H1 (cell line): ENCODE results near the gene CAMTA1. TPM values are rescaled to one million over a fixed set of nuclear protein-coding genes. Genes with fewer than 3 reads are reported as not detected.

ENCODE experiments used
- CTCF ChIA-PET: fragments of 300-600 bp; sonication (Branson Sonifier 250); formaldehyde crosslinking; loops from one replicate; lab custom pipeline; 2021; ENCODE audit not compliant: partially characterized antibody; lab: Charles Lee
- POLR2A ChIA-PET: fragments of 300-600 bp; sonication (Branson Sonifier 250); formaldehyde crosslinking; loops from one replicate; lab custom pipeline; 2021; ENCODE audit warnings: inconsistent platforms; ENCODE audit not compliant: partially characterized antibody; lab: Charles Lee
- DNase-seq, 2 experiments: peaks; one replicate each; pipeline versions ENCODE4 v3.0.0 to v3.0.0-alpha.2; 2010 to 2022; ENCODE audit warnings: low spot score in 2 of 2, low read depth in 1 of 2, mixed read lengths in 1 of 2
- FAIRE-seq: peaks from 2 replicates; lab custom pipeline; 2011; peaks lifted over from hg19 to GRCh38; lab: Jason Lieb, UNC
- H2AFZ ChIP-seq: 2 replicates; pipeline ENCODE4 v1.8.1; 2012; ENCODE audit warnings: low read length, inconsistent platforms
- H2AK5ac ChIP-seq: 2 replicates; pipeline ENCODE4 v1.6.1; 2013; ENCODE audit warnings: low read depth, low read length
- H2BK120ac ChIP-seq: replicated peaks from 2 replicates; pipeline ENCODE3; 2013; ENCODE audit warnings: low read depth, low read length, inconsistent platforms
- H2BK12ac ChIP-seq: 2 replicates; pipeline ENCODE4 v1.6.1; 2013; ENCODE audit warnings: low read depth, low read length
- H2BK15ac ChIP-seq: 2 replicates; pipeline ENCODE4 v1.6.1; 2013; ENCODE audit warnings: low read length
- H2BK20ac ChIP-seq: 2 replicates; pipeline ENCODE4 v1.6.1; 2013; ENCODE audit warnings: low read length
- H2BK5ac ChIP-seq: 2 replicates; pipeline ENCODE4 v1.6.1; 2013; ENCODE audit warnings: low read depth, low read length
- H3K14ac ChIP-seq: 2 replicates; pipeline ENCODE4 v1.6.1; 2013; ENCODE audit warnings: inconsistent platforms; ENCODE audit not compliant: insufficient read length
- H3K18ac ChIP-seq: 2 replicates; pipeline ENCODE4 v1.6.1; 2013; ENCODE audit warnings: low read length; ENCODE audit errors: extremely low read depth
- H3K23ac ChIP-seq: 2 replicates; pipeline ENCODE4 v1.6.1; 2013; ENCODE audit warnings: inconsistent platforms; ENCODE audit not compliant: insufficient read length
- H3K23me2 ChIP-seq: 2 replicates; pipeline ENCODE4 v1.6.1; 2013; ENCODE audit warnings: low read depth, low read length
- H3K27ac ChIP-seq: 2 replicates; pipeline ENCODE4 v1.6.1; 2011; ENCODE audit warnings: low read depth, low read length, inconsistent platforms
- H3K27me3 ChIP-seq, 4 experiments: replicated peaks in 1 of 4; 1 replicate in 1 of 4; 2 replicates in 3 of 4; pipeline versions ENCODE4 v1.6.1 to v1.8.1; 2011 to 2013; ENCODE audit warnings: low read length in 3 of 4, mild to moderate bottlenecking in 3 of 4, inconsistent platforms in 2 of 4, mixed read lengths in 2 of 4, moderate library complexity in 1 of 4; ENCODE audit not compliant: control insufficient read depth in 3 of 4, insufficient read depth in 3 of 4; ENCODE audit errors: extremely low read depth in 1 of 4
- H3K36me3 ChIP-seq, 4 experiments: 2 replicates each; pipeline versions ENCODE4 v1.6.1 to v1.8.1; 2011 to 2013; ENCODE audit warnings: mild to moderate bottlenecking in 4 of 4, low read length in 3 of 4, moderate library complexity in 2 of 4, control low read depth in 1 of 4, inconsistent platforms in 1 of 4; ENCODE audit not compliant: insufficient read depth in 4 of 4, control insufficient read depth in 2 of 4
- H3K4ac ChIP-seq: replicated peaks from 2 replicates; pipeline ENCODE3; 2013; ENCODE audit warnings: low read length, low read depth, mixed read lengths, inconsistent platforms; ENCODE audit not compliant: insufficient read length
- H3K4me1 ChIP-seq, 4 experiments: replicated peaks in 1 of 4; 1 replicate in 1 of 4; 2 replicates in 3 of 4; pipeline versions ENCODE4 v1.6.1 to v1.8.1; 2011 to 2013; ENCODE audit warnings: low read length in 3 of 4, inconsistent platforms in 2 of 4, mixed read lengths in 1 of 4; ENCODE audit not compliant: insufficient read depth in 4 of 4, control insufficient read depth in 3 of 4
- H3K4me2 ChIP-seq, 2 experiments: 2 replicates each; pipeline versions ENCODE4 v1.6.1 to v1.8.1; 2011 to 2013; ENCODE audit warnings: low read depth in 2 of 2, low read length in 2 of 2, control low read depth in 1 of 2, inconsistent platforms in 1 of 2, mild to moderate bottlenecking in 1 of 2; ENCODE audit not compliant: insufficient read depth in 1 of 2
- H3K4me3 ChIP-seq, 4 experiments: fragments of 200-600, 300-600 bp in 1 of 4; sonication (generic), shearing (Covaris generic), sonication (Bioruptor Twin) in 1 of 4; 2 replicates each; pipeline versions ENCODE4 v1.5.1 to v1.8.1; 2011 to 2016; ENCODE audit warnings: low read length in 4 of 4, low read depth in 3 of 4, control low read depth in 2 of 4, inconsistent platforms in 2 of 4, mild to moderate bottlenecking in 2 of 4, mixed read lengths in 1 of 4, moderate library complexity in 1 of 4; ENCODE audit not compliant: insufficient read depth in 2 of 4; ENCODE audit errors: extremely low read depth in 1 of 4
- H3K56ac ChIP-seq: replicated peaks from 2 replicates; pipeline ENCODE3; 2013; ENCODE audit warnings: low read depth, mild to moderate bottlenecking, mixed read lengths, low read length, inconsistent platforms; ENCODE audit not compliant: insufficient read length
- H3K79me1 ChIP-seq: 2 replicates; pipeline ENCODE4 v1.6.1; 2013; ENCODE audit warnings: low read depth, low read length, control low read depth
- H3K79me2 ChIP-seq, 2 experiments: 2 replicates each; pipeline versions ENCODE4 v1.6.1 to v1.8.1; 2012 to 2013; ENCODE audit warnings: low read length in 2 of 2, mild to moderate bottlenecking in 2 of 2, inconsistent platforms in 1 of 2; ENCODE audit not compliant: insufficient read depth in 2 of 2, control insufficient read depth in 1 of 2
- H3K9ac ChIP-seq, 4 experiments: replicated peaks in 1 of 4; 1 replicate in 1 of 4; 2 replicates in 3 of 4; pipeline versions ENCODE4 v1.6.1 to v1.8.1; 2011 to 2013; ENCODE audit warnings: low read depth in 3 of 4, low read length in 3 of 4, control low read depth in 2 of 4, mild to moderate bottlenecking in 2 of 4, moderate library complexity in 2 of 4, inconsistent platforms in 1 of 4; ENCODE audit errors: extremely low read depth in 1 of 4
- H3K9me3 ChIP-seq, 2 experiments: 2 replicates each; pipeline versions ENCODE4 v1.6.1 to v1.8.1; 2012 to 2013; ENCODE audit warnings: mild to moderate bottlenecking in 2 of 2, moderate library complexity in 2 of 2, control low read depth in 1 of 2, inconsistent platforms in 1 of 2, low read depth in 1 of 2, low read length in 1 of 2, mixed read lengths in 1 of 2; ENCODE audit not compliant: insufficient read depth in 2 of 2
- H4K20me1 ChIP-seq, 2 experiments: replicated peaks in 1 of 2; 2 replicates each; pipeline versions ENCODE3 to v1.8.1; 2011 to 2013; ENCODE audit warnings: inconsistent platforms in 2 of 2, low read length in 2 of 2, mild to moderate bottlenecking in 1 of 2; ENCODE audit not compliant: insufficient read depth in 2 of 2, control insufficient read depth in 1 of 2
- H4K5ac ChIP-seq: 2 replicates; pipeline ENCODE4 v1.6.1; 2013; ENCODE audit warnings: low read length, low read depth, mixed read lengths, inconsistent platforms; ENCODE audit not compliant: insufficient read length
- H4K8ac ChIP-seq: 2 replicates; pipeline ENCODE4 v1.8.0; 2013; ENCODE audit warnings: mild to moderate bottlenecking, moderate library complexity, low read length, inconsistent platforms; ENCODE audit not compliant: insufficient read depth; ENCODE audit errors: extremely low read depth
- H4K91ac ChIP-seq: replicated peaks from 2 replicates; pipeline ENCODE3; 2013; ENCODE audit warnings: low read length, mixed read lengths, inconsistent platforms; ENCODE audit not compliant: insufficient read length
- CTBP2 ChIP-seq: IDR thresholded peaks from 2 replicates; pipeline ENCODE4 v1.7.0; 2011; ENCODE audit warnings: borderline replicate concordance, mild to moderate bottlenecking, moderate library complexity, mixed read lengths, low read length; ENCODE audit not compliant: insufficient read depth, insufficient read length
- EGR1 ChIP-seq: IDR thresholded peaks from 2 replicates; pipeline ENCODE4 v1.6.1; 2011; ENCODE audit warnings: low read depth, low read length, borderline replicate concordance
- KDM5A ChIP-seq: fragments of 200-600 bp; IDR thresholded peaks from 2 replicates; pipeline ENCODE4 v1.7.1; 2012; ENCODE audit warnings: mild to moderate bottlenecking, low read length, inconsistent platforms, mixed read lengths
- NRF1 ChIP-seq: IDR thresholded peaks from 2 replicates; pipeline ENCODE4 v1.6.1; 2011; ENCODE audit warnings: mild to moderate bottlenecking, low read depth, low read length, improper control_type of control experiment
- RBBP5 ChIP-seq: IDR thresholded peaks from 2 replicates; pipeline ENCODE4 v1.7.1; 2012; ENCODE audit warnings: low read depth, mild to moderate bottlenecking, inconsistent platforms, low read length, moderate library complexity, borderline replicate concordance
- RXRA ChIP-seq: IDR thresholded peaks from 2 replicates; pipeline ENCODE4 v1.6.1; 2011; ENCODE audit warnings: low read depth, mild to moderate bottlenecking, low read length, moderate library complexity; ENCODE audit not compliant: insufficient read depth
- TCF12 ChIP-seq: IDR thresholded peaks from 2 replicates; pipeline ENCODE4 v1.6.1; 2011; ENCODE audit warnings: low read depth, mild to moderate bottlenecking, low read length
- YY1 ChIP-seq: IDR thresholded peaks from 2 replicates; pipeline ENCODE4 v1.6.1; 2011; ENCODE audit warnings: low read depth, mild to moderate bottlenecking, low read length
- ZNF274 ChIP-seq: IDR thresholded peaks from 2 replicates; pipeline ENCODE4 v1.7.0; 2012; ENCODE audit warnings: low read length, borderline replicate concordance; ENCODE audit errors: extremely low read depth
- WGBS, 2 experiments: shearing (Covaris generic) in 1 of 2; methylation state at CpG; one replicate each; pipeline versions ENCODE4 v1.1.6 to v1.1.7; 2013 to 2015; ENCODE audit warnings: low lambda C conversion rate in 2 of 2, mixed read lengths in 2 of 2, inconsistent platforms in 1 of 2, low coverage in 1 of 2, missing lambda C conversion rate in 1 of 2; ENCODE audit not compliant: insufficient replicate concordance in 2 of 2, insufficient coverage in 1 of 2, insufficient read length in 1 of 2; ENCODE audit errors: extremely low coverage in 1 of 2, missing lambda C conversion rate in 1 of 2; 5-methylcytosine and 5-hydroxymethylcytosine counted together
- polyA plus RNA-seq, 7 experiments: library from polyadenylated mRNA; depleted of rRNA in 3 of 7; stranded (reverse) in 5 of 7; unstranded in 2 of 7; fragments of >200 nt in 5 of 7; fragments of 200-250 nt in 2 of 7; gene quantifications; 1 replicate in 5 of 7; 2 replicates in 1 of 7; 4 replicates in 1 of 7; pipeline versions ENCODE4 v1.2.1 to v1.2.3, GENCODE V29; 2011 to 2013; ENCODE audit warnings: missing spikeins in 2 of 7, mixed read lengths in 2 of 7
- total RNA-seq: library from RNA; stranded (reverse); fragmentation: NEBNext Ultra II Directional; extraction: Animal tissue kit (Norgen Biotek cat#: 25700); gene quantifications from 2 replicates; pipeline ENCODE4 v1.2.1, GENCODE V29; 2021

Gene CAMTA1
- total and polyA plus RNA-seq, 2 of the 8 experiments (the other 6 are each of a cell fraction or from before 2014, with no cell fraction given) = 65.0 to 119 TPM

DNA sequence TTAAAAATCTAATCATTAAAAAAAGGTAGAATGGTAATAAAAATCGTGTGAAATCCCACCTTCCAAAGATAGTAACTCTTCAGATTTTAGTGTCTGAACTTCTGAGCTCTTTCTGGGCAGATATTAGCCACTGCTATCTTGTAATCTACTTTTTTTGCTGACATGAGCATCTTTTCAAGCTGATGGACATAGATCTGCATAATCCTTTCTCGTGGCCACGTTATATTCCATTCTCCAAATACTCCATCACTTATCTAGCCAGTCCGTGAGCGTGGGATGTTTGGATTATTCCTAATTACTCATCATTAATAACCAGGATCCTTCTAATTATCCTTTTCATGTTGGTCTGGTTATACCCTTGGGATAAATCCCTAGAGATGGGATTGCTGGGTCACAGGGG, 731.7 kb downstream of the CAMTA1 start:
- H2BK12ac ChIP-seq = no peak overlapping the region
- TF ChIP-seq EGR1 = no peak
- no peak for TF ChIP-seq YY1
- no peak for TF ChIP-seq ZNF274
- TF ChIP-seq RXRA = no peak
- no peak for TF ChIP-seq RBBP5
- TF ChIP-seq CTBP2 = no peak
- no peak for TF ChIP-seq KDM5A
- no peak for TF ChIP-seq TCF12
- TF ChIP-seq NRF1 = no peak
- TF ChIP-seq, all 59 proteins: peak for 0
- no peak overlapping the region for H2BK120ac ChIP-seq
- no peak overlapping the region for H2BK5ac ChIP-seq
- H2BK20ac ChIP-seq = no peak overlapping the region
- no peak overlapping the region for H3K9ac ChIP-seq
- H4K20me1 ChIP-seq = no peaks in the 10 kb centered on the region
- no peak overlapping the region for H3K4me2 ChIP-seq
- no peak for FAIRE-seq
- no peak overlapping the region for H3K4ac ChIP-seq
- H3K18ac ChIP-seq = no peak overlapping the region
- 80% methylated on average over 5 of the region's 5 CpGs; no CpG with 5 or more reads in 1 of the 2 experiments for WGBS, 2 experiments
- H3K36me3 ChIP-seq = no peaks in the 10 kb centered on the region
- H2BK15ac ChIP-seq = no peak overlapping the region
- H4K91ac ChIP-seq = no peak overlapping the region
- H2AK5ac ChIP-seq = no peak overlapping the region
- H3K56ac ChIP-seq = no peak overlapping the region
- no peak overlapping the region for H3K27ac ChIP-seq
- H2AFZ ChIP-seq = no peak overlapping the region
- CTCF ChIA-PET = interaction anchor here (0.7 to 1.9 kb wide), 12 partner anchors 11 to 292 kb away, joined by 3 to 6 read pairs (median 3); no protein-coding TSS in a partner anchor
- no peaks in the 10 kb centered on the region for H3K79me1 ChIP-seq
- no peaks in the 10 kb centered on the region for H3K4me1 ChIP-seq
- DNase-seq = no peak
- no peaks in the 10 kb centered on the region for H3K23me2 ChIP-seq
- H3K79me2 ChIP-seq = no peaks in the 10 kb centered on the region
- POLR2A ChIA-PET = no interaction called here
- no peak overlapping the region for H3K14ac ChIP-seq
- no peaks in the 10 kb centered on the region for H3K27me3 ChIP-seq
- no peak overlapping the region for H3K4me3 ChIP-seq
- H4K5ac ChIP-seq = no peak overlapping the region
- no peak overlapping the region for H4K8ac ChIP-seq
- no peak overlapping the region for H3K23ac ChIP-seq
- no peaks in the 10 kb centered on the region for H3K9me3 ChIP-seq
